ENCODE results near the gene C10orf120. TPM values are rescaled to one million over a fixed set of nuclear protein-coding genes. Genes with fewer than 3 reads are reported as not detected.

Gene C10orf120
- total and polyA plus RNA-seq, 10 of the 15 experiments (the other 5 are each of a cell fraction or from before 2014, with no cell fraction given), result not detected

GRCh38 chr10:122744257-122744656, 44.6 kb upstream of the C10orf120 start (continued):
- no peak for TF ChIP-seq BCL3 (IDR thresholded peaks at IDR 0.05; ENCODE audit: borderline replicate concordance, insufficient read depth, low read depth, low read length, poor library complexity, severe bottlenecking)

- H2AFZ ChIP-seq (ENCODE audit: control insufficient read depth, low read depth, low read length), result no peak overlapping the region
- ChIA-PET CTCF (interaction anchor here (1.0 kb wide), 1 partner anchor 92 kb away, joined by 4 read pairs; no protein-coding TSS in a partner anchor), POLR2A (no interaction called here), RAD21 (ENCODE audit: unreplicated experiment) (no interaction called here), SMC1A (ENCODE audit: uncharacterized antibody, unreplicated experiment) (no interaction called here)
- ATAC-seq (no peak), FAIRE-seq (no peak), DNase-seq (ENCODE audit: low read depth, low spot score) (no peak)
- no peak overlapping the region for H3K4me3 ChIP-seq
- TF ChIP-seq ZNF207 (IDR thresholded peaks at IDR 0.05; ENCODE audit: borderline replicate concordance), result no peak
- TF ChIP-seq ZNF274 (IDR thresholded peaks at IDR 0.05; ENCODE audit: insufficient read depth, insufficient read length), result no peak
- TF ChIP-seq NFYA (IDR thresholded peaks at IDR 0.05; ENCODE audit: borderline replicate concordance, low read depth, low read length), result no peak
- TF ChIP-seq TCF7 (IDR thresholded peaks at IDR 0.05; ENCODE audit: borderline replicate concordance), result no peak
- no peak for TF ChIP-seq ZBED1 (IDR thresholded peaks at IDR 0.05; ENCODE audit: borderline replicate concordance)
- no peak for TF ChIP-seq NR2C2 (IDR thresholded peaks at IDR 0.05; ENCODE audit: borderline replicate concordance, control insufficient read depth, insufficient read length, low read depth)
- no peak for TF ChIP-seq EED (IDR thresholded peaks at IDR 0.05; ENCODE audit: low read depth)
- no peak for TF ChIP-seq POLR2A (IDR thresholded peaks at IDR 0.05; ENCODE audit: low read depth, low read length)
- TF ChIP-seq E2F8 (IDR thresholded peaks at IDR 0.05; ENCODE audit: low read depth, partially characterized antibody), result no peak
- no peak for TF ChIP-seq KLF5 (IDR thresholded peaks at IDR 0.05; ENCODE audit: partially characterized antibody)
- TF ChIP-seq ZNF687 (IDR thresholded peaks at IDR 0.05), result no peak
- TF ChIP-seq CBX3 (IDR thresholded peaks at IDR 0.05; ENCODE audit: borderline replicate concordance, low read depth), result no peak
- no peak overlapping the region for H3K4me2 ChIP-seq (ENCODE audit: control insufficient read depth, insufficient read depth)
- BruUV-seq (replicated peaks), result no TSS peak
- no peaks in the 10 kb centered on the region for H3K9me3 ChIP-seq (replicated peaks; ENCODE audit: control insufficient read depth, insufficient read depth, low read length)
- intact Hi-C loops (cut with micrococcal nuclease; ENCODE audit: unreplicated experiment), result no loop called here
- in situ Hi-C loops (cut with MboI), result no loop called here
- no peaks in the 10 kb centered on the region for H3K27me3 ChIP-seq (replicated peaks in 1 of 2; ENCODE audit: control insufficient read depth in 2 of 2, insufficient read depth in 2 of 2, low read length in 1 of 2)
- H3K9ac ChIP-seq (ENCODE audit: control insufficient read depth, insufficient read depth, low read length), result no peak overlapping the region
- no peaks in the 10 kb centered on the region for H3K36me3 ChIP-seq (ENCODE audit: control insufficient read depth in 2 of 2, insufficient read depth in 2 of 2, low read length in 1 of 2)
- 27% methylated on average over 2 of the region's 2 CpGs for WGBS (ENCODE audit: insufficient coverage, insufficient replicate concordance, low lambda C conversion rate, missing lambda C conversion rate)
- no peak overlapping the region for H3K27ac ChIP-seq (ENCODE audit: control insufficient read depth, insufficient read depth)
- no peaks in the 10 kb centered on the region for H4K20me1 ChIP-seq (ENCODE audit: control insufficient read depth, insufficient read depth)
- H3K4me1 ChIP-seq (ENCODE audit: control insufficient read depth, insufficient read depth, low read length), result no peaks in the 10 kb centered on the region
- H3K79me2 ChIP-seq (ENCODE audit: control insufficient read depth, insufficient read depth, low read length), result no peaks in the 10 kb centered on the region
These were observed 41.0 kb upstream of the C10orf120 start for GRCh38 chr10:122740640-122741039.

All from GM12878 (cell line).